GM13976 (cell line): ENCODE data around the gene CSNK2A3.

Experiments
- DNase-seq: peaks from one replicate; pipeline ENCODE4 v3.0.0; 2012; ENCODE audit warnings: low spot score
- in situ Hi-C: fragments of 300-500 bp; cut with MboI; formaldehyde crosslinking; loops from one replicate; pipeline ENCODE4 v1.12.0; 2022; ENCODE audit warnings: low sequenced_read_pairs, mixed read lengths, inconsistent platforms; ENCODE audit not compliant: unreplicated experiment
- TF ChIP-seq, protein P1 (sequence below): IDR thresholded peaks from 2 replicates; pipeline ENCODE4 v1.5.1; 2012; ENCODE audit warnings: borderline replicate concordance, mild to moderate bottlenecking; ENCODE audit not compliant: insufficient read depth; ENCODE audit errors: extremely low read depth, missing control alignments, control extremely low read depth

Gene CSNK2A3

DNA sequence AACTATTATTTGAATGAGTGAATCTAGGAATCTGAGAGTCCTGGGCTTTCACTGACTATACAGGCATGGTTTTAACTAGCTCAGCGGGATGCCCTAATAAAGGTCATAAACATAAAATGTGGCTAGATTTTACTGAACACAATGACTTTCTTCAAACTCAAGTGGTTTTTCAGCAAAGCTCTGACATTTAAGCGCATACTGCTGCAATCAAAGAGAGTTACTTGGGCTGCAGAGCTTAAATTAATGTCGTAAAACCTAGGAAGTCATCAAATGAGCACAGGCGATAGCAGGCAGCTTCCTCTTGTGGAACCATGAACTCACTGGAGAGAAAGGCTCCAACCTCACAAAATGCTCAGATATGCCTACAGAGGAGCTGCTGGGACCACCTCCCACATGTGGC is 6.7 kb downstream of the CSNK2A3 start:
- DNase-seq, result no peak
- in situ Hi-C loops, result no loop called here

DNA sequence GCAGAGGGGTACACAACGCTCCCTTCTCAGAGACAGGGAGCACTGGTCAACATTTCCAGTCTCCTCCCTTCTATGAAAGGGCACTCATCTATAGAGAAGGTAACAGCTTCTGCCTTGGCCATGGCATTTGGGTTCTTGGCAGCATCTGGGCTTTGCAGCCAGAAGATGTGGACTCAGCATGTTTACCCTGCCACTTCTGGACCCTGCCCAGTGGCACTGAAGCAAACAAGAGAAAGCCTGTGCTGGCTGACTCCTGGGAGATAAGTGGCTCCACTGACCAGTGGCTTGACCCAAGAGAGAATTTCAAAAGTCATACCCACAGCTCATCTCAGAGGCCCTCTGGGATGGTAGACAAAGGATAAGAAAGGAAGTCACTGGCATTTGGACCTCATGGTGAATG is 8.0 kb downstream of the CSNK2A3 start:
- TF ChIP-seq, protein P1, sequence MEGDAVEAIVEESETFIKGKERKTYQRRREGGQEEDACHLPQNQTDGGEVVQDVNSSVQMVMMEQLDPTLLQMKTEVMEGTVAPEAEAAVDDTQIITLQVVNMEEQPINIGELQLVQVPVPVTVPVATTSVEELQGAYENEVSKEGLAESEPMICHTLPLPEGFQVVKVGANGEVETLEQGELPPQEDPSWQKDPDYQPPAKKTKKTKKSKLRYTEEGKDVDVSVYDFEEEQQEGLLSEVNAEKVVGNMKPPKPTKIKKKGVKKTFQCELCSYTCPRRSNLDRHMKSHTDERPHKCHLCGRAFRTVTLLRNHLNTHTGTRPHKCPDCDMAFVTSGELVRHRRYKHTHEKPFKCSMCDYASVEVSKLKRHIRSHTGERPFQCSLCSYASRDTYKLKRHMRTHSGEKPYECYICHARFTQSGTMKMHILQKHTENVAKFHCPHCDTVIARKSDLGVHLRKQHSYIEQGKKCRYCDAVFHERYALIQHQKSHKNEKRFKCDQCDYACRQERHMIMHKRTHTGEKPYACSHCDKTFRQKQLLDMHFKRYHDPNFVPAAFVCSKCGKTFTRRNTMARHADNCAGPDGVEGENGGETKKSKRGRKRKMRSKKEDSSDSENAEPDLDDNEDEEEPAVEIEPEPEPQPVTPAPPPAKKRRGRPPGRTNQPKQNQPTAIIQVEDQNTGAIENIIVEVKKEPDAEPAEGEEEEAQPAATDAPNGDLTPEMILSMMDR, result no peak
- in situ Hi-C loops, result no loop called here
- DNase-seq, result no peak

More for the DNA sequence above, 6.7 kb downstream of the CSNK2A3 start:
- TF ChIP-seq, protein P1, result no peak

DNA sequence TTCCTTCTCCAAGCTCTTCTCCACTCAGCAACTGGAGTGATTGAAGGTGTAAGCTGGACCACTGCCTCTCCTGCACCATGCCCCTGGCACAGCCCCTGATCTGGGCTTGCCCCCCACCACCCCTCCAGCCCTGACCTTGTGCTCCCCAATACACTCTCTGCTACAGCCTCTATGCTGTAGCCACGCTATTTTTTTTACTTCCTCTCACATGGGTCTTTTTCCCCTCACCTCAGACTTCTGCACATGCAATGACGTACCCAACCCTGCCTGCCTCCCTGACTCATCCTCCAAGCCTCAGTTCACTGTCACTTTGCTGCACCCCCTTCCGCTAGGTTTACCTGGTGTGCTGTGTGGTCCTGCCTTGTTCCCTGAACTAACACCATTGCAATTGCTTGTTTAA is 9.0 kb downstream of the CSNK2A3 start:
- in situ Hi-C loops, result no loop called here
- TF ChIP-seq, protein P1, result no peak
- DNase-seq, result peak; percentile 47

DNA sequence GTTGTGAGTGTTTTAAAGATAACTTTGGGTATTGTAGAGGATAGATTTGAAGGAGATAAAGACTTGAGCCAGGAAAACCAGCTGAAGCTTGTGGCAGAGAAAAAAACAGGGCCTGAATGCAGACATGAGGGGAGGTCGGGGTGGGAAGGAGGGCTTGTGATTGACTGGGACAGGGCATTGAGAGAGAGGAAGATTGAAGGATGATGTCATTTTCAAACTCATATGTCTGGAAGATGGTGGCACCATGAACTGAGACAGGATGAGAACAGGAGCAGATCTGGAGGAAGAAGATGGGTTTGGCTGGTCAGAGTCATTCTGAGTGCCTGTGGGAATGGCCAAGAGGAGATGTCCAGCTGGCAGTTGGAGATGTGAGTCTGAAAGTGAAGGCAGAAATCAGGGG is 14.7 kb downstream of the CSNK2A3 start:
- TF ChIP-seq, protein P1, result no peak
- in situ Hi-C loops, result no loop called here
- no peak for DNase-seq

DNA sequence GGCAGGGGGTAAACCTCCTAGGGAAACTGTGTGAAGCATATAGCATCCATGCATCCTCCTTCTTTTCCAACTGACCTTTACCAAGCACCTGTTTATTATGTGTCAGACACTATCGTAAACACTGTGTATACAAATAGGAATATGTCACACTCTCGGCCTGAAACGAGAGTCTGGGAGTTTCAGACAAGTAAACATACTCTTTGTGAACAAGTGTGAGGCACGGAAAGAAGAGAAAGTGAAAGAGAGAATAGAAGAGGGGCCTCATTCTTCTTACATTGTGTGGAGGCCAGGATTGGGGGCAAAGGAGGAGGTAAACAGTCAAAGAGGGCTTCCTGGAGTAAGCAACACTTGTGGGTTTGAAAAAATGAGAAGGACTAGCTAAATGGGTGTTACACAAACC is 16.4 kb downstream of the CSNK2A3 start:
- no peak for DNase-seq
- TF ChIP-seq, protein P1, result no peak
- in situ Hi-C loops, result no loop called here

DNA sequence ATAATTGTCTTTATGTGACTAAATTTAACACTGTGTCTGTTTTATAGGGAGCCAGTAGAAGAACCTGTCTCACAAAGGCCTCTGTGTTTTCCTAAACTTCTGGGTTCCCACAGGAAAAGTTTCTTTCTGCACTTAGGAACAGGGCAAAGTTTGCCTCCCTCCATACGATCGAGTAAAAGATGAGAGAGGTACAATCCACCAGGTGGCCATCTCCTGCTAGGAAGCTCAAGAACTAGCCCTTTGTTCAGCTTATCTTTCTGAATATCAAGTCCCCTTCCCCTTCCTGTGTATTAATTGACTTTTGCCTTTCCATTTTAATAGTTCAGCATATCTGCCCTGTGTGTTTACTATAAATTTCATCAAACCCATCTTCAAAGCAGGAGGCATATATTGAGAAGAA is 18.0 kb downstream of the CSNK2A3 start:
- TF ChIP-seq, protein P1, result no peak
- in situ Hi-C loops, result no loop called here
- DNase-seq, result no peak

DNA sequence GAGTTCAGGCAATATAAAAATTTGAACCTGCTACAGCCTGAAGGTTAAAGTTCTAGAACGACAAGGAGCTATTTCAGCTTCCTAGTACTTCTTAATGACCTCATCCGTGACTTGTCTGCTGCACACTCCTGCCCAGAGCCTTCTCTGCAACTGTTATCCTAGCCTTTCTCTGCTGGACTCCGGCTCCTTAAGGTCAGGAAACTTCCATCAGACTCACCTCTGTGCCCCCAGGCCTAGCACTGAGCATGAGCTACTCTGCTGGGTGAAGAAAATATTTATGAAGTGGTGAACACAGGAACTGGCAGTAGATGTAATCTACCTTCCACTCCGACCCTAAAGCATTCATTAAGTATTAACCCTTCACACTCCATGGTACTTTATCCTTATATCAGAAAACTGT is 18.4 kb downstream of the CSNK2A3 start:
- in situ Hi-C loops, result no loop called here
- TF ChIP-seq, protein P1, result no peak
- no peak for DNase-seq
